8988T (cell line): ENCODE data around the gene ITGA1.
"Not testable (repeated sequence)": the region's sequence is repeated elsewhere in the genome, so short reads cannot be mapped to it uniquely, and the experiment has no call there.

Experiments
- DNase-seq: peaks from one replicate; pipeline ENCODE4 v3.0.0; 2011

The ITGA1 gene

DNA sequence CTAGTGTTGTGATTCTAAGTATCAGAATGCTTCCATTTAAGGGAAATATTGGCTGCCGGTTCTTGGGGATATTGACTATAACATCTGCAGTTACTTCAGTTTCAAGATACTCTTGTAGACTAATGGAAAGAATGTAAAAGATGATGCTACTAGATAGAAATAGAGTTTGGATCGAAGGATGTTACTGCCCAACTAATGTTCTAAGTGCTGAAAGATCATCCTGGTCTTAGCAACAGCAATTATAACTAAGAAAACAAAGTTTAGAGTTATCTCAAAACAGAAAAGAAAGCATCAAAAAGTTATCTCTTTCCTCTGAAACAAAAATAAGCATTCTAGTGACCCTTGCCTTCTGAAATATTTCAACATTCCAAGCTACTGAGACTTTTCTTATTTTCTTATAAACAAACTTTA, 49.9 kb downstream of the ITGA1 start:
- DNase-seq: no peak

DNA sequence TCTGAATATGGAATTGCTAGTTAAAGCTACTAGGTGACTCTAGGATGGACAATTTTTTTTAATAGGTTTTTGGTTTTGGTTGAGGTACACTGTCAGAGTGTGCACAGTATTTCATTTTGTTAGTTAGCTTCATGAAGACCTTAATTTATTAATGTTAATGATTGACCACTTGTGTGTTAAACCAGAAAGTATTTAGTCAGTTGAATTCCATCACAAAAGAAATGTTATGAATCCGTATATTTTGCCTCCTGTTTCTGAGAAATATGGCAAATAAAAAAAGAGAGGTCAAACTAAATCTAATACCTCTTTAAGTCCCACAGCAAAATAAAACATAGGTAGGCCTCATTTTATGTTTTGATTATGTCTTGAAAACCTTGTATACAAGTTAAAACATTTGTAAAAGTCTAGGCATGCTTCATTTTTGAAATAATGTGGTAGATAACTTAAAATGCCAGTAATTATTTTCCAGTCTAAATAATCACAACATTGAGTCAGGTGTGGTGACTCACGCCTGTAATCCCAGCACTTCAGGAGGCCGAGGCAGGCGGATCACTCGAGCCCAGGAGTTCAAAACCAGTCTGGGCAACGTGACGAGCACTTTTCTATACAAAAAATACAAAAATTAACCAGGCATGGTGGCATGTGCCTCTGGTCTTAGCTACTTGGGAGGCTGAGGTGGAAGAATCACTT, 50.8 kb downstream of the ITGA1 start:
- no peak for DNase-seq

DNA sequence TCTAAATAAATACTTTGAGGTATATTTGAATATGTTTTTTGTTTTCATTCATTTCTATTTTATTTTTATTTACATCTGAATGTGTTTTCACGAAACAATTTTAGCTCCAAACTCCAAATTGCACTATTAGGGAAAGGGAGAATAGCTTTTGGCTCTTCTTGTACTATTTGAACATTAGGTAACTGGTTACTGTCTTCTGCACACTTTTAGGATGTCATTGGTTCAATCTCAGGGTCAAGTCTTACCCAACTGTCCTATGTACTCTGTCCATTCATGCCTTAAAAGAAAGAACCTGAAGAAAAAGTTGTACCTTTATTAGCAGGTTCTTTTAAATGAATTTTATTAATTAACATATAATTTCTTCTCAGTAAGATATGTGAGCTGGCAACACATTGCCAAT, 51.6 kb downstream of the ITGA1 start:
- no peak for DNase-seq

DNA sequence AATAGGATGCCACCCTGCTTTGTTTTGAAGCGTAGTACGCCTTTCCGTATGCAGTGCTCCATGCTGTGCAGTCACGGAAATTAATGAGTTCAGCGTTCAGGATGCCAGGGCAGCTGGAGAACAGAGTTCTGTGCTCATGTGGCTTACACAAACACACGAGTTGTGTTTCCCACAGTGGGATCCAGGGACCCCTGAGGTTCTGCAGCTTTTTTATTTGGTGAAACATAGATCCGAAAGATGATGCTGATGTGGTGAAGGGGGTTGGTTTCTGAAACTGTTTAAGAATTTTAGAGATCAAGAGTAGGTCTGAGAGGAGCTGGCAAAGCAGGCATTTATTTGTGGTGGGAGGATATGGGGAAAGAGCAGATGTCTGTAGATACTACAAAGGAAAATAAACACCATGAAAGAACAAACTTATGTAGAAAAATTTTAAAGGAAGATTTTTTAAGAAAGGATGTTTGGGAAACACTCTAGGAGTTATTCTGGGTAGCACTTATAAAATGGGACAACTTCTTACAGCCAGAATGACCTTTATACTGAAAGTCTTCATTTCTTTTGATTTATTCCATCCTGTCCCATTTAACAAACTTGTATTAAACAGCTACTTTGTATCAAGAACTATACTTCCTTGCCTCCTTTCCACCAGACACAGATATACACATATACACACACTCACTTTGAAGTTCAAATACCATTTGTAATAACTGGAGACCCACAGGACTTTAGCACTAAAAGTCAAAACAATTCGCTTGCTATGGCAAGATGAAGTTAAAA, 52.7 kb downstream of the ITGA1 start:
- DNase-seq: no peak

DNA sequence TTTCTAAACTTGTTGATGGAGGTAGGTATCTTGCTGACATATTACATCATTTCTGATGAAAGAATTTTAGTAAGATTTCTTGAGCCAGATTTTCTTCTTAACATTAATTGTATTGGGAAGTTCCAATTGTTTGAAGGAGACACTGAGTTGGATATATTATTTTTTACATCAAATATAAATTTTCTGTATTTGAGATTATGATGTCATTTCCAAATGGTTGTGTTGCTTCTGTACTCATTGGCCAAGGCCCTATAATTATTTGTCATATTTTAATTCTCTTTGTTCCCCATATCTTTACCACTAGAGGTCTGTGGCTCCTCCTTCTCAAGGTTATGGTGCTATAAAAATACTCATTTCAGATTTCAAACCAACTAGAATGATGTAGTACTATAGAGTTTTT, 53.4 kb downstream of the ITGA1 start:
- no peak for DNase-seq

DNA sequence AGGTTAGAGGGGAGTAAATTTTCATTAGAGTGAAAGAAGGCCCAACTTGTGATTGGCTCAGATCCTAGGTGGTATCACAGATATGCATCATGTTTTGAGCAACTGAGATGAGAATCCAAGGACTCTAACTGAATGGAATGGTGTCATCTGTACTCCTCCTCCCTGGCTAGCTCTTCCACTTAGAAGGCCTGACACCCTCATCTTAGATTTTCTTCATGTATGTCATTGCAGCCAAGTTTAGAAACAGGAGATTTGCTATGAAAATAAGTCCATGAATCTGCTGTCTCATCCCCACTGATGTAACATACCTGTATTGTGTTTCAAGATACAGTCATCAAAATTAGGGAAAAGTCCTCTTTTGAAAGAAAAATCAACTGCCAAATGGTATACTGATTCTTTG, 54.4 kb downstream of the ITGA1 start:
- no peak for DNase-seq

DNA sequence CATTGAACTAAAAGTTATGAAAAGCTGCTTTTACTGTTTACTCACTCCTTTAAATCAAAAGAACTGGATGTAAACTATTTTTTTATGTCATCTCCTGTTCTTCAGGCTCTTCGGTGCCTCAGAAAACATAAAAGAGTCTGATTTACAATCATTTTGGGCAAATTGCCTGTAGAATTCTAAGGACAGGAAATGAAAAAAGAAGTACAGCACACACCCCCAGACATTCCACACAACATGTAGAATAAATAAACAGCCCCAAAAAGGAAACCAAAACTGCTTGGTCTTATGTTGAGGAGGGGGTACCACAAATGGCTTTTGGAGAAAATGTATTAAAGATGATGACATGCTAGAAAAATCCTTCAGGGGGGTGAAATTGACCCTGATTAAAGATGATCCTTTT, 57.2 kb downstream of the ITGA1 start:
- no peak for DNase-seq

DNA sequence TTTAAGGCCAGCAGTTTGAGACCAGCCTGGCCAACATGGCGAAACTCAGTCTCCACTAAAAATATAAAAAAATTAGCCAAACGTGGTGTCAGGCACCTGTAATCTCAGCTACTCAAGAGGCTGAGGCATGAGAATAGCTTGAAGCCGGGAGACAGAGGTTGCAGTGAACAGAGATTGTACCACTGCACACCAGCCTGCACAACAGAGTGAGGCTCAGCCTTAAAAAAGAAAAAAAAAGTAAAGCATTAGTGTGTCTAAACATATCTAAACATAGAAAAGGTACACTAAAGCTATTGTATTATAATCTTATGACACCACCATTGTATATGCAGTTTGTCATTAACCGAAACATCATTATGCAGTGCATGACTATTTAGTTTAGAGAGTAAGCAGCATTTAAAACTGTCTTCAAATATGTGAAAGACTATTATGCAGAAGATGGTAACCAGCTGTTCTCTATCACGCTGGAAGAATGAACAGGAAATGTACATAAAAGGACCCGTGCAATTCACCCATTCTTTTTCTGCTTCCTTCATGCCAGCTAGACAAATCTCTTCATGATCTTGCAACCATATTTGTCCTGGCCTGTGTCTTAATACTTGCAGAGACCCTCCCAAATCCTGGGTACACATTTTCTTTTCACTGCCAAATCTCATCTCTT, 58.6 kb downstream of the ITGA1 start:
- DNase-seq: no peak

DNA sequence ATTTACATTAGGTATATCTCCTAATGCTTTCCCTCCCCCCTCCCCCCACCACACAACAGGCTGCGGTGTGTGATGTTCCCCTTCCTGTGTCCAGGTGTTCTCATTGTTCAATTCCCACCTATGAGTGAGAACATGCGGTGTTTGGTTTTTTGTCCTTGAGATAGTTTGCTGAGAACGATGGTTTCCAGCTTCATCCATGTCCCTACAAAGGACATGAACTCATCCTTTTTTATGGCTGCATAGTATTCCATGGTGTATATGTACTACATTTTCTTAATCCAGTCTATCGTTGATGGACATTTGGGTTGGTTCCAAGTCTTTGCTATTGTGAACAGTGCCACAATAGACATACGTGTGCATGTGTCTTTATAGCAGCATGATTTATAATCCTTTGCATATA, 61.0 kb downstream of the ITGA1 start:
- not testable (repeated sequence) for DNase-seq

DNA sequence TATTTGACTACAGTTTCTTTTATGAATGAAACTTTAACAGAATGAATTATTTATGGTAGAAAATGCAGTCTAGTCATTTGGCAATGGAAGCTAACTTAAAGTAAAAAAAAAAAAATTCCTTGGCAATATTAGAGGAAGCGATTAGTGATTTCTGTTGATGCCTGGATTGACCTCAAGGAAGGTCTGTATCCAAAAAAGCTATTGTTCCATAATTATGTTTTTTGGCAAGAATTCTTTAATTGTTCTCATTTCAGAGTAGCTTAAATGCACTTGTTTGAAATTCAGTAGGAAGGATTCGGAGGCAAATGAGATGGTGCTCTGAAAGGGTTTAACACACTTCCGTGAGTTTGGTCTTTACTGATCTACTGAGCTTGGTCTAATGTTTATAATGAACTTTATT, 61.8 kb downstream of the ITGA1 start:
- DNase-seq: no peak

DNA sequence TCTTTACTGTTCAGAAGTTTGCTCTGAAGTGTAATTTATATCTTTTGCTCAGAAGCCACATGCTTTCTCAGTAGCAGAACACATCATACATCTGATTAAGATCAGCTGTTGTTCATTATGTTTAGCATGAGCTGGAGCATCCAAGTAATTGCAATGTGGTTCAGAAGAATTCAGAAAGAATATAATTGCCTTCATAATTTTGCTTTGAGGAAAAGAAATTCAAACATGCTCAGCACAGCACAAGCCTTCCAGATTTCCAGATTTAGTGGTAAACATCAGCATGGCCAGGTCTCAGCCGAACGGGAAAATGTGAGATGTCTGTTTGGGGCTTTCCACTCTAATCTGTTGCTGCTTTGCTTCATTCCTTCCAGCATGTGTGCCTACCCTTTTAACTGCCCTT, 65.9 kb downstream of the ITGA1 start:
- DNase-seq: no peak

DNA sequence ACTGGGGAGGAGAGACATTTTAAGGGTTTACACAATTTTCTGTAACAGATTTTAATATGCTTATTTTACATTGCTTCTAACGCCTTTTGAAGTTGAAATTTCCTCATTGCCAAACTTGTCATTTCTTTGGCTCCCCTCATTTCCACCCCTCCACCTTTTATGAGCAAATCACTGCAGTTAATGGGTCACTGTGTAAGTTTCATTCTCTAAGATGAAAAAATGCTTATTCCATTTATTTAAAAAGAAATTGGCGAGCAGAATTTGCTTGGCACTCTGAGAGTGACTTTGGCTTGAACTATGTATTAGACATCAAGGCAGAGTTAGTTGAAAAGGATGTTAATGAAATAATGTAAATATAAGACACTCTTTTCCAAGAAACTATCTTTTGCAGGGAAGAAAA, 66.6 kb downstream of the ITGA1 start:
- DNase-seq: no peak

DNA sequence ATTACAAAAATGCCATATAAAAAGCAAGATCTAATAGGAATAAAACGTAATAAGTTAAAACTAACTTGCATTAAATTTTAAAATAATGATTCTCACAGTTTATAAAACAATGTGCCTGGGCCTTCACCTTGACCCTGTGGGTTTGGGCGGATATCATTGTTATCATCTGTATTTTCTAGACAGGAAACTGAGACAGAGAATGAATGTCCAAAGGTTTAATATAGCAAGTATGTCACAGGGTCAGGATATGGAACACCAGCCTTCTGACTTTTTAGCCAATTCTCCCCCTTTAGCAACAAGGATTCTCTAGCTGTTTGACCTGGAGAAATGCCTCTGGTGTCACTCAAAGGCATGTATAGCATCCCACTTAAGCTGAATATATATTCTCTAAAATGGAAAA, 67.2 kb downstream of the ITGA1 start:
- DNase-seq: no peak

DNA sequence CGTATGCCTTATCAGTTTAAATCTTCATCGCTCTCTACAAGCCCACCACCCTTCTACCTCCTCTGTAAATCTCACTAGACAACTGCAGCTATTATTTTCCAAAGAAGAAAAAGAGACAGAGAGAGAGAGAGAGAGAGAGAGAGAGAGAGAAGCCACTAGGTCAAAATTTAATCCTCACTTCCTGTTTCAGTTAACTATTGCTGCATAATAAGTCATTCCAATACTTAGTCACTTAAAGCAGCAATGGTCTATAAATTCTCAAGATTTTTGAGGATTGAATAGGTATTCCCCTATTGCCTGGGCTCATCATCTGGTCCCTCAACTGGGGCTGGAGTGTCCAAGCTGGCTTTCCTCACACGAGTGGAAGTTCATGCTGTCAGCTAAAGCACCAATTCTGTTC, 68.8 kb downstream of the ITGA1 start:
- DNase-seq: no peak

DNA sequence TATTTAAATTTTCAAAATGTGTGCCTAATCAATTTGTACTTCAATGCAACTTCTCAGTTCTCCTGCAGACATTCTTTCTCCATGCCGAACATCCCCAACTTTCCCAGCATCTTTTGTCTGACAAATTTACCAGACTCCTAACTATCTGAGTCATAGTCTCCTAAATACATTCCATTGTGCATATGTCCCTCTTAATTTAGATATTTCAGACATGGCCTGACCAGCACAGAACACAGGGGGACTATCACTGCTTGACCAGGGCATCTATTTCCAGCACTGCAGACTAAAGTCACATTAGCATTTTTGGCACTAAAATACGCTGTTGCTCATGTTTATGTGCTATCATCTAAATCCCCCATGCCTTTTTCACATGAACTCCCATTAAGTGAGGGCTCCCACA, 71.9 kb downstream of the ITGA1 start:
- DNase-seq: no peak

DNA sequence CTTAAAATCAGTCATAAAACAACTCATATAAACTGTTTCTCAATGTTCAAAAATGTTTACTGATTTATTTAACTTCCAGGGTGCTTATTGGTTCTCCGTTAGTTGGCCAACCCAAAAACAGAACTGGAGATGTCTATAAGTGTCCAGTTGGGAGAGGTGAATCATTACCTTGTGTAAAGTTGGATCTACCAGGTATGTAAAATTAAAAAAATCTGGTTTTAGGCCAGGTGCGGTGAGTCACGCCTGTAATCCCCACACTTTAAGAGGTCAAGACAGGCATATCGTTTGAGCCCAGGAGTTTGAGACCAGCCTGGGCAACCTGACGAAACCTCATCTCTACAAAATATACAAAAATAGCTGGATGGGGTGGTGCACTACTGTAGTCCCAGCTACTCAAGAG, 73.7 kb downstream of the ITGA1 start:
- no peak for DNase-seq

DNA sequence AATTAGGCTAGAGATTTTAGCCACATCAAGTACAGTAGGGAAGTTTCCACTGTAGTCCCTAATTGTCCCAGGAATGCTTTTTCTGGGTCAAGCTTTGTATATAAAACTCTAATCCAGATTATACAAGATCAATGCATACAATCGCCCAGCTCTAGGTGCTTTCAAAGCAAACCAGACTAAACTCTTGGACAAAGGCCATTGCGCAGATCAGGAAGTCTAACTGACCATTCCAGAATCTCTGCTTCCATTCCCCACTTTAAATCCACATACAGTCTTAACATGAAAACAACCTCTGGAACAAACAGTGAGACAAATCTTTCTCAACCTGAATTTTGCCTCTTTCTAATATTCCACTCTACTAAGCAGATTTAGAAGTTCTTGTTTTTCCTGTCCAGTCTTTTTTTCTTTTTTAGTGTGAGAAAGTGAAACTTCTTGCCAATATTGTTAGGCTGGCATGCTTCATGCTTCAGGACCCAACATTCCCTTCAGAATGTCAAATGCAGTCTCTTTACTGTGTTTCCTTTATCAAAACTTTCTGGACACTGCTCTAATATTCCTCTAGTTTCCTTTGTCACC, 76.1 kb downstream of the ITGA1 start:
- no peak for DNase-seq

DNA sequence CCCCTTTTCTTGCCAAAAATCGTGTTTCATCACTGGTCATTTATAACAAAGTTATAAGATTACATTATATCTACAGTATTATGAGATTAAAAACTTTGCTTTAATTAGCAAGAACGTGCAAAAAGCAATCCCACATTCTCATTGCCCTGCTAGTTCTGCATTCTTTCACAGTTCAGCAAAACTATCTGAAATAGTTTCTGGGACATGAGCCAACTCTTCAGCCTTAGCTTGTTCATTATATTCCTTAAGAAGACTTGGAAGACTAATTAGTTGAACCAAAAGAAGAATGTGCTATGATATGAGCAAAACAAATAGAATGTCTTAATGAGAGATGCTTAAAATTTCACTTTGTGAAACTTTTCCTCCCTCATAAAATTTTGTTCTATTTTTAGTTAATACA, 76.7 kb downstream of the ITGA1 start:
- DNase-seq: no peak

DNA sequence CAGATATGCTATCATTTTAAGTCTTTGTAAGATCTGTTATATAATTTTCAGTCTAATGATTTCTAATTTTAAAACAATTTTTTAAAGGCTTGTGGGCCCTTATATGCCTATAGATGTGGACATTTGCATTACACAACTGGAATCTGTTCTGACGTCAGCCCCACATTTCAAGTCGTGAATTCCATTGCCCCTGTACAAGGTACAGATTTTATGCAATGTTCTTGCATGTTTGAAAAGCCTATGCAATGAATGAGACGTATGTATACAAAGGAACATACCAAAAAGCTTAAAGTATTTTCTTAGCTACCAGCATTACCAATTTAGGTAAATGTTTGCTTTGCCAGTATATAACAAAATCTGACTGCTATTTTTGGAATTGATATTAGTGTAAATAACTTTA, 77.2 kb downstream of the ITGA1 start:
- no peak for DNase-seq

DNA sequence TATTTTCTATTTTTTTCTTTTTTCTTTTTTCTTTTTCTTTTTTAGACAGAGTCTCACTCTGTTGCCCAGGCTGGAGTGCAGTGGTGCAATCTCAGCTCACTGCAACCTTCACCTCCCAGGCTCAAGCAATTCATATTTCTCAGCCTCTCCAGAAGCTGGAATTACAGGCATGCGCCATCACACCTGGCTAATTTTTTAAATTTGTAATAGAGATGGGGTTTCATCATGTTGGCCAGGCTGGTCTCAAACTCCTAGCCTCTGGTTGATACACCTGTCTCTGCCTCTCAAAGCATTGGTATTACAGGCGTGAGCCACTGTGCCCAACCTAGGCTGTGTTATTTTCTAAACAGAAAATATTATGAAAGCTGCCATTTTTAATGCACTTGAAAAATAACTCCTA, 78.3 kb downstream of the ITGA1 start:
- DNase-seq: not testable (repeated sequence)

DNA sequence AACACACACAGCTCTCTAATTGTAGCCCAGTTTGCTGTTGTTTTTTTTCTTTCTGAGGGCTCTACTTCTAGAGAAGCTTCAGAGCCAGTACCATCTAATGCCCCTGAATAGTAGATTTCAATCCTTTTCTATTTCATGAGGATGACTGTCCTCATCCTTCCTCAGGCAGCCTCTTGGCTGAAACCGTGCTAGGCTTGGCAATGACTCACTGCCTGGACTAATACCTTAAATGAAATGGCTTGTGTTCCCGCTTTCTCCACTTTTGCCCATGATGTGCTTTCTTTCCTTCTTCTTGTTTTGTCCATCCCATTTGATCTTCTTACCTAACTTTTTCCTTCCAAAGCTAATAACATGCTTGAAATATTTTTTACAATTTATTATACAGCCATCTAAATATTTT, 80.1 kb downstream of the ITGA1 start:
- DNase-seq: no peak

DNA sequence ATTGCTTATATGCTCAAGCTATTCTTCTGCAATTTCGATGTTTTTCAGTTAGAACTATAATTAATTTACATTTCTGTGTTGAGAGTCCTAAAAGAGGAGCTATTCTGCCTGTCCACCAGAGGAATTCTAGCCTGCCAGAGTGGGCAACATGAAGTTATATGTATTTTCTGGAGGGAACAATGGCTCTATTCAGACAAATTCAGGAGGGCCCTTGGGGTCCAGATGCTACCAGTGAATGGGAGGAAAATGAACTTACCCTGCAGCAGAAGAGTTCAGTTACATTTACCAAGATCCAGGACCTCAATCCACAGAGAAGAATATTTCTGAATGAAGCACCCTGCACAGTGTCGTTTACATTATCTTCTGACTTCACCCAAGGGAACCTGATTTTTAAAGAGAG, 80.7 kb downstream of the ITGA1 start:
- DNase-seq: no peak

DNA sequence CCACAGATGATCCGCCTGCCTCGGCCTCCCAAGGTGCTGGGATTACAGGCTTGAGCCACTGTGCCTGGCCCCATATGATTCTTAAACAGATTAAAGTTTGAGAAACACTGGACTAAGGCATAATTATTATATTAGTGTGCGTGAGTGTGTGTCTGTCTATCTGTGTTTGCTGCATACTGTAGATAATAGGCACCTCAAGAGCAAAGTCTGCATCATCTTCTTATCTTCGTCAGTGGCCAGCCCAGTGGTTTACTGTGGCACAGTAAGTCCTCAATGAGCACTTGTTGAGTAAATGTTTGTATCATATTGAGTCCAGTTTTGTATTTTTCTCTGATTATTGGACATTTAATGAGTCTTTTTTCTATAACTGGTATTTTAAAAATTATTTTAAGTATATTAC, 81.7 kb downstream of the ITGA1 start:
- DNase-seq: no peak

DNA sequence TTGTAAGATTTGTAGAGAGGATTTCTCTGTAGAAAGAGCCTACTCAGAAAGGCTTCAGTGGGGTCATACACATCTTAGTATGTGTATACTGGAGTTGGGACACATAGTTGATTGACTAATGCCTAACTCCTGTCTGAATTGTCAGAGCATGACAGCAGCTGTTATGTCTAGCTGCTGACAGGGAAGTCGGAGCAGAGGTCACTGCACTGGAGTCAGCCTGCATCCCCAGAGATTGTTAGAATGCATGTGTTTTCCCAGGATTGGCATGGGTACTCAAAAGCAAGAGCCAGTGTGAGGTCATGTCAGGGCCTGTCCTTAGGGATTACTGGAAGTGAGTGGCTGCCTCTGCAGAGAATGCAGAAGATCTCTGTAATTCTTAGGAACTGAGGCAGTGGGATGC, 82.7 kb downstream of the ITGA1 start:
- DNase-seq: no peak
